Measurements from ENCODE around the gene SPTBN1. TPM values are rescaled to one million over a fixed set of nuclear protein-coding genes. Genes with fewer than 3 reads are reported as not detected.

SPTBN1 gene
- total RNA-seq, 1 experiment from 2014 or later, result 262 TPM

- Histone ChIP-seq H2AFZ (no peak overlapping the region), H3K9me2 (ENCODE audit: insufficient read depth) (no peaks in the 10 kb centered on the region), H3K79me2 (ENCODE audit: low read depth) (no peaks in the 10 kb centered on the region), H3K9me3 (ENCODE audit: insufficient read depth, low read depth) (no peaks in the 10 kb centered on the region), H4K20me1 (ENCODE audit: insufficient read depth) (peaks cover 2% of the 10 kb centered on the region; the same call in 1 of the 2 replicates), H3K4me3 (no peak overlapping the region), H3K36me3 (ENCODE audit: low read depth) (no peaks in the 10 kb centered on the region), H3K27ac (no peak overlapping the region), H3K27me3 (ENCODE audit: insufficient read depth, low read depth) (no peaks in the 10 kb centered on the region), H3K4me2 (no peak overlapping the region), H3F3A (ENCODE audit: insufficient read depth, low read depth) (no peaks in the 10 kb centered on the region), H3K4me1 (replicated peaks; ENCODE audit: insufficient read depth) (no peaks in the 10 kb centered on the region)
- no peak for TF ChIP-seq EZH2 (IDR thresholded peaks at IDR 0.05; ENCODE audit: low read depth)
- TF ChIP-seq, protein P1, sequence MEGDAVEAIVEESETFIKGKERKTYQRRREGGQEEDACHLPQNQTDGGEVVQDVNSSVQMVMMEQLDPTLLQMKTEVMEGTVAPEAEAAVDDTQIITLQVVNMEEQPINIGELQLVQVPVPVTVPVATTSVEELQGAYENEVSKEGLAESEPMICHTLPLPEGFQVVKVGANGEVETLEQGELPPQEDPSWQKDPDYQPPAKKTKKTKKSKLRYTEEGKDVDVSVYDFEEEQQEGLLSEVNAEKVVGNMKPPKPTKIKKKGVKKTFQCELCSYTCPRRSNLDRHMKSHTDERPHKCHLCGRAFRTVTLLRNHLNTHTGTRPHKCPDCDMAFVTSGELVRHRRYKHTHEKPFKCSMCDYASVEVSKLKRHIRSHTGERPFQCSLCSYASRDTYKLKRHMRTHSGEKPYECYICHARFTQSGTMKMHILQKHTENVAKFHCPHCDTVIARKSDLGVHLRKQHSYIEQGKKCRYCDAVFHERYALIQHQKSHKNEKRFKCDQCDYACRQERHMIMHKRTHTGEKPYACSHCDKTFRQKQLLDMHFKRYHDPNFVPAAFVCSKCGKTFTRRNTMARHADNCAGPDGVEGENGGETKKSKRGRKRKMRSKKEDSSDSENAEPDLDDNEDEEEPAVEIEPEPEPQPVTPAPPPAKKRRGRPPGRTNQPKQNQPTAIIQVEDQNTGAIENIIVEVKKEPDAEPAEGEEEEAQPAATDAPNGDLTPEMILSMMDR (conservative IDR thresholded peaks at IDR 0.05), result peak; percentile 68
- POLR2A ChIA-PET (ENCODE audit: unreplicated experiment), result interaction anchor here (1.1 kb wide), 1 partner anchor 1115 kb away, joined by 3 read pairs; no protein-coding TSS in a partner anchor
- intact Hi-C loops (cut with micrococcal nuclease; ENCODE audit: unreplicated experiment), result loop anchor here (1.0 kb wide), 1 partner anchor 396 kb away; no protein-coding TSS in a partner anchor
- CTCF ChIA-PET, result interaction anchor here (0.6 to 1.0 kb wide), 3 partner anchors 13 to 353 kb away, joined by 3 to 5 read pairs (median 4); no protein-coding TSS in a partner anchor
- peak in 1 of 2 experiments; percentile 10 for DNase-seq
- BruUV-seq (replicated peaks), result no TSS peak
These were observed 47.1 kb downstream of the SPTBN1 start for GRCh38 chr2:54503192-54503591.

DNA sequence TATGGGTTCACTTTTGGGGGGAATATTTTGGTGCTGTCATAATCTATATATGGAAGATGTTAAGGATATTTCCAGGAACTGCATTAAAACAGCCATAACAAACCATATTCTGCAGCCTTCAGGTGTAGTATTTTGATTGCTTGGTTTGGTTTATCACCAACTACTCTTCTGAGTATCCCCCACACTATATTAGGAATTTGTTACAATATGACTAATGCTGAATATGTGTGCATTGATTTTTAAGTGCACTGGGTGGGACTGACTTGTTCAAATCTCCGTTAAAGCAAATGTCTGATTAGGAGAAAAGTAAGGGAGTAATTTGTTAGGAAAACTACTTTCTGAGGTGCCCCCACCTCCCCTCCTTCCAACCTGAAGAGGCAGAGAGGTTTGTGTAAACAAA is 47.7 kb downstream of the SPTBN1 start:
- Histone ChIP-seq H3K36me3 (ENCODE audit: low read depth) (no peaks in the 10 kb centered on the region), H3F3A (ENCODE audit: insufficient read depth, low read depth) (no peaks in the 10 kb centered on the region), H3K4me3 (no peak overlapping the region), H3K9me3 (ENCODE audit: insufficient read depth, low read depth) (no peaks in the 10 kb centered on the region), H3K27ac (no peak overlapping the region), H3K4me2 (no peak overlapping the region), H3K27me3 (ENCODE audit: insufficient read depth, low read depth) (no peaks in the 10 kb centered on the region), H2AFZ (no peak overlapping the region), H3K9me2 (ENCODE audit: insufficient read depth) (no peaks in the 10 kb centered on the region), H3K79me2 (ENCODE audit: low read depth) (no peaks in the 10 kb centered on the region), H4K20me1 (ENCODE audit: insufficient read depth) (peaks cover 2% of the 10 kb centered on the region; the same call in 1 of the 2 replicates), H3K4me1 (replicated peaks; ENCODE audit: insufficient read depth) (no peaks in the 10 kb centered on the region)
- no peak for DNase-seq
- ChIA-PET POLR2A (ENCODE audit: unreplicated experiment) (interaction anchor here (1.1 kb wide), 1 partner anchor 1115 kb away, joined by 3 read pairs; no protein-coding TSS in a partner anchor), CTCF (no interaction called here)
- BruUV-seq (replicated peaks), result no TSS peak
- intact Hi-C loops (cut with micrococcal nuclease; ENCODE audit: unreplicated experiment), result loop anchor here (1.0 kb wide), 1 partner anchor 397 kb away; no protein-coding TSS in a partner anchor
- no peak for TF ChIP-seq EZH2 (IDR thresholded peaks at IDR 0.05; ENCODE audit: low read depth)
- TF ChIP-seq, protein P1 (conservative IDR thresholded peaks at IDR 0.05), result no peak

DNA sequence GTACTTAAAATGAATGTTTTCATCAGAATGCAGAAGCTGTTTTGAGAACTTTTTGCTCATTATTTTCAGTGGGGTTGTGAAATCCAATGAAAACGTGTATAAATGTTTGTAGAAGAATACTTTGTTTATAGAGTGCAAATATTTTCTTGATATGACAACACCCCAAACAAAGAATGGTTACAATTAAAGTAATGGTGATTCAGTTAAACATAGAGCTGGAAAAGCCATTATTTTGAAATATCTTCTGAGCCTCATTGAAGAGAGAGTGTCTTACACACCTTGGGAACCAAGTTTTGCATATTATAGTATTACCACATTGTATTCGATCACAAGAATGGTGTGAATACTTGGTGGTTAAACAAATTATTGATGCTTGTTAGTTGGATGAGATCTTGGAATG is 48.7 kb downstream of the SPTBN1 start:
- Histone ChIP-seq H3K9me2 (ENCODE audit: insufficient read depth) (no peaks in the 10 kb centered on the region), H3F3A (ENCODE audit: insufficient read depth, low read depth) (no peaks in the 10 kb centered on the region), H3K9me3 (ENCODE audit: insufficient read depth, low read depth) (no peaks in the 10 kb centered on the region), H3K4me3 (no peak overlapping the region), H3K27me3 (ENCODE audit: insufficient read depth, low read depth) (no peaks in the 10 kb centered on the region), H3K79me2 (ENCODE audit: low read depth) (no peaks in the 10 kb centered on the region), H3K4me1 (replicated peaks; ENCODE audit: insufficient read depth) (no peaks in the 10 kb centered on the region), H4K20me1 (ENCODE audit: insufficient read depth) (peaks cover 2% of the 10 kb centered on the region; the same call in 1 of the 2 replicates), H3K27ac (no peak overlapping the region), H3K4me2 (no peak overlapping the region), H3K36me3 (ENCODE audit: low read depth) (no peaks in the 10 kb centered on the region), H2AFZ (no peak overlapping the region)
- TF ChIP-seq, protein P1 (conservative IDR thresholded peaks at IDR 0.05), result no peak
- no peak for TF ChIP-seq EZH2 (IDR thresholded peaks at IDR 0.05; ENCODE audit: low read depth)
- no TSS peak for BruUV-seq (replicated peaks)
- ChIA-PET CTCF (interaction anchor here (0.6 to 1.2 kb wide), 2 partner anchors 154 to 398 kb away, joined by 4 read pairs; no protein-coding TSS in a partner anchor), POLR2A (ENCODE audit: unreplicated experiment) (interaction anchor here (0.6 kb wide), 1 partner anchor 391 kb away, joined by 3 read pairs; no protein-coding TSS in a partner anchor)
- intact Hi-C loops (cut with micrococcal nuclease; ENCODE audit: unreplicated experiment), result no loop called here
- no peak for DNase-seq

All from PC-9 (cell line).